ENCODE measurements around the gene DTWD1.
"Not testable (repeated sequence)": the region's sequence is repeated elsewhere in the genome, so short reads cannot be mapped to it uniquely, and the experiment has no call there.

DTWD1 gene

DNA sequence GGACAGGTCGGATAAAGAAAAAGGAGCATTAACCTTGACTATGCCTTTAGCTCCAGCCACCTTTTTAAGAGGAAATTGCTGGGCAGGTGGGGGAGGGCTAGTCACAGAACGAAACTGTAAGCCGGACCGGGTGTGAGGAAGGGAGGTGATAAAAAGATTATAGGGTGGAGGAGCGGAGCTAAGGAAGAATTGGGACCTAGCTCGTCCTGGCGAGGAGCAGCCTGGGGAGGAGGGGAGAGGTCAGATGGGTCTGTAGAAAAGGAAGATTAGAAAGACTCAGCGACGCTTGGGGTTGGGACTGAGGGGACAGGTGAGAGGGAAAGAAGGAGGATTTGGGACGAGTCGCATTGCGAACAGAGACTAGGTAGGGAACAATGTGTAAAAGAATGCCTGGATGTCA is 82.1 kb downstream of the DTWD1 start:
- H3K4me1 ChIP-seq (ENCODE audit: control insufficient read depth in 1 of 2, insufficient read depth in 2 of 2, low read length in 2 of 2); H3K36me3 ChIP-seq (ENCODE audit: control insufficient read depth in 1 of 2, insufficient read depth in 2 of 2, low read length in 2 of 2); H3K27ac ChIP-seq (ENCODE audit: low read depth, low read length); H3K9ac ChIP-seq (ENCODE audit: low read depth in 1 of 2, low read length in 2 of 2); H3K27me3 ChIP-seq (ENCODE audit: control insufficient read depth in 1 of 2, insufficient read depth in 2 of 2, low read length in 2 of 2); H3K4me3 ChIP-seq (ENCODE audit: low read depth in 1 of 2, low read length in 2 of 2); H3K9me3 ChIP-seq (ENCODE audit: control insufficient read depth in 1 of 2, low read length in 2 of 2): not testable (repeated sequence)
